HL-60 (cell line): Measurements from ENCODE around the gene POLR2I.

Experiments
- GABPA ChIP-seq: IDR thresholded peaks from 2 replicates; pipeline ENCODE4 v1.6.1; 2012; ENCODE audit warnings: low read depth
- TF ChIP-seq, protein P1 (sequence below): IDR thresholded peaks from one replicate; pipeline ENCODE4 v1.5.1; 2011; ENCODE audit warnings: low read length, control low read depth, inconsistent platforms; ENCODE audit not compliant: insufficient read depth

DNA sequence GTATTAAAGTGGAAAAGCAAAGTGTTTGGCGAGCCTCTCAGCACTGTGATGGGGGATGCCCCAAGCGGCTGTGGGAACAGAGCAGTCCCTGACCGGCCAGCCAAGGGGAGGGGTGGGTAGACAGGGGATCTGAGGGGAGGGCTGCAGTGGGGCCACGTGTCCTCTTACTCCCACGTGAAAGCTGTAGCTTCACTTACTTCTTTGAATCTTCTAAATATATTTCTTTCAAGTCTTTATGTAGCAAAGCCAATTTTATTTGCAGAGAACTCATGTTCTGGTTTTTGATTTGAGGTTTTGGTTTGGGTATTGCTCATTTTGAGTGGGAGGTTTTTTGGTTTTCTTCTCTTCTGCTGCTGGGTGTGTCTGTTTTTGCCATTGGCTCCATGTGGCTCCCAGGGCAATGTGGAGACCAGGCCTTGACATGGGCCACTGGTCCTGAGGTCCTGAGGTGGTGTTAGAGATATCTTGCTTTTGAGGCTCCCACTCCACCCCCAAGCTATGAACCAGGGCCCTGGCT, 21.5 kb downstream of the POLR2I start:
- TF ChIP-seq, protein P1, sequence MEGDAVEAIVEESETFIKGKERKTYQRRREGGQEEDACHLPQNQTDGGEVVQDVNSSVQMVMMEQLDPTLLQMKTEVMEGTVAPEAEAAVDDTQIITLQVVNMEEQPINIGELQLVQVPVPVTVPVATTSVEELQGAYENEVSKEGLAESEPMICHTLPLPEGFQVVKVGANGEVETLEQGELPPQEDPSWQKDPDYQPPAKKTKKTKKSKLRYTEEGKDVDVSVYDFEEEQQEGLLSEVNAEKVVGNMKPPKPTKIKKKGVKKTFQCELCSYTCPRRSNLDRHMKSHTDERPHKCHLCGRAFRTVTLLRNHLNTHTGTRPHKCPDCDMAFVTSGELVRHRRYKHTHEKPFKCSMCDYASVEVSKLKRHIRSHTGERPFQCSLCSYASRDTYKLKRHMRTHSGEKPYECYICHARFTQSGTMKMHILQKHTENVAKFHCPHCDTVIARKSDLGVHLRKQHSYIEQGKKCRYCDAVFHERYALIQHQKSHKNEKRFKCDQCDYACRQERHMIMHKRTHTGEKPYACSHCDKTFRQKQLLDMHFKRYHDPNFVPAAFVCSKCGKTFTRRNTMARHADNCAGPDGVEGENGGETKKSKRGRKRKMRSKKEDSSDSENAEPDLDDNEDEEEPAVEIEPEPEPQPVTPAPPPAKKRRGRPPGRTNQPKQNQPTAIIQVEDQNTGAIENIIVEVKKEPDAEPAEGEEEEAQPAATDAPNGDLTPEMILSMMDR = no peak
- TF ChIP-seq GABPA = no peak
